Activated CD4-positive, alpha-beta T cell treated with anti-CD3 and anti-CD28 coated beads, Interleukin-2, Interleukin-4, amounts not matched to agents 100 ng/mL and 50 ng/mL, durations not matched to agents 16 hours and 8 hours (primary cell): ENCODE data around the gene SPRED1.
A peak's percentile ranks its signal among the peaks of the same experiment; 100 is the strongest.
"Not testable (repeated sequence)": the region's sequence is repeated elsewhere in the genome, so short reads cannot be mapped to it uniquely, and the experiment has no call there.

Experiments used
- DNase-seq: peaks from one replicate; pipeline ENCODE4 v3.0.0-alpha.2; 2020; ENCODE audit warnings: low spot score

Gene SPRED1

GRCh38 chr15:38231436-38231835, 21.2 kb upstream of the SPRED1 start:
- DNase-seq = no peak

- not testable (repeated sequence) for DNase-seq
Observed at GRCh38 chr15:38237021-38237420, 15.6 kb upstream of the SPRED1 start.

- no peak for DNase-seq
Observed at GRCh38 chr15:38238311-38238710, 14.3 kb upstream of the SPRED1 start.

- no peak for DNase-seq
Observed at GRCh38 chr15:38242055-38242454, 10.6 kb upstream of the SPRED1 start.

- no peak for DNase-seq
Observed at GRCh38 chr15:38243278-38244055, 9.2 kb upstream of the SPRED1 start.

- no peak for DNase-seq
Observed at GRCh38 chr15:38247336-38247735, 5.3 kb upstream of the SPRED1 start.

GRCh38 chr15:38253351-38253781, 730 bp downstream of the SPRED1 start:
- DNase-seq = no peak

- DNase-seq = peak; percentile 43
Observed at GRCh38 chr15:38254051-38254883, 1.6 kb downstream of the SPRED1 start.

GRCh38 chr15:38255690-38256089, 3.1 kb downstream of the SPRED1 start:
- no peak for DNase-seq

- DNase-seq = no peak
Observed at GRCh38 chr15:38257676-38258075, 5.0 kb downstream of the SPRED1 start.

- no peak for DNase-seq
Observed at GRCh38 chr15:38259134-38259533, 6.5 kb downstream of the SPRED1 start.

- DNase-seq = no peak
Observed at GRCh38 chr15:38260077-38260476, 7.4 kb downstream of the SPRED1 start.

GRCh38 chr15:38263251-38263650, 10.6 kb downstream of the SPRED1 start:
- no peak for DNase-seq

- DNase-seq = no peak
Observed at GRCh38 chr15:38263996-38264395, 11.4 kb downstream of the SPRED1 start.

GRCh38 chr15:38266247-38266986, 13.8 kb downstream of the SPRED1 start:
- DNase-seq = no peak

GRCh38 chr15:38267421-38268022, 14.9 kb downstream of the SPRED1 start:
- no peak for DNase-seq

- no peak for DNase-seq
Observed at GRCh38 chr15:38271144-38271543, 18.5 kb downstream of the SPRED1 start.

- no peak for DNase-seq
Observed at GRCh38 chr15:38271895-38272294, 19.3 kb downstream of the SPRED1 start.

- not testable (repeated sequence) for DNase-seq
Observed at GRCh38 chr15:38272431-38272830, 19.8 kb downstream of the SPRED1 start.

- no peak for DNase-seq
Observed at GRCh38 chr15:38274135-38274534, 21.5 kb downstream of the SPRED1 start.

- no peak for DNase-seq
Observed at GRCh38 chr15:38275959-38276358, 23.3 kb downstream of the SPRED1 start.

GRCh38 chr15:38277281-38277680, 24.6 kb downstream of the SPRED1 start:
- not testable (repeated sequence) for DNase-seq
